Glomerular endothelial cell (primary cell): ENCODE measurements around the gene OTUD5. TPM values are rescaled to one million over a fixed set of nuclear protein-coding genes. Genes with fewer than 3 reads are reported as not detected.
A peak's percentile ranks its signal among the peaks of the same experiment; 100 is the strongest.

Experiments
- DNase-seq: peaks from one replicate; pipeline ENCODE4 v3.0.0-alpha.2; 2011; ENCODE audit warnings: low read depth, low spot score; ENCODE audit errors: extremely low read depth
- total RNA-seq: library from RNA; depleted of rRNA; stranded (reverse); fragments of >200 nt; gene quantifications from 2 replicates; pipeline ENCODE4 v1.2.3, GENCODE V29; 2015

OTUD5 gene
- total RNA-seq, 1 donor from 2014 or later, result 53.3 TPM

DNA sequence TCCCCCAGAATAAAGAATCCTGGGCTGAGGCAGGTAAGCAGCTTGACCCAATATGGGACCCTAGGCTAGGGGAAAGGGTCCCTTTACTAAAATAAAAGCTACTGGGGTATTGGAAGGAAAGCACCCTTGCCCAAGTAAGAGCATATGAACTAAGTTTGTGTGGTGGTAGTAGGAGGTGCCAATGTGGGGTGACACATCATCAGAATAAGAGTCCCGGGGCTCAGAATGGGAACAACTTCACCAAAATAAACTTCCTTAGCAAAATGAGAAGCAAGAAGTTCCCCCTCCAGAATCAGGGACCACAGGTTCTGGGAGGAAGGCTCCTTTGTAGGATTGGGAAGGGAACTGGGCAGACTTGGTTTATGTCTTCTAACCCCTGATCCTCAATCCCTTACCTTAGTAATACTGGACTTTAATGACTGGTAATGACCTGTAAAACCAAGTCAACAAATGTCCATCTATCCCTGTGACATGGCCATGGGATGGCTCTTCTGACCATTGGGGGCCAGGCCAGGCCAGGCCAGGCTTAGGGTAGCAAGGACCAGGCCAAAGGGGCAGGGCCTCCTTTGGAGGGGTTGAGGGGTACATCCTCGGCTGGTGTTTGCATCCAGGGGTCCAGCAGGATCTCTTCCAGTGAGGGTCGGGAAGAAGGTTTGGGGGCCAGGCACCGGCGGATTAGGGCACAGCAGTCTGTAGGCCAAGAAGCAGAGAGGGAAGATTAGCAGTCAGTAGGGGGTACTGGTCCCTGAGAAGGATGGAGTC is 43.6 kb downstream of the OTUD5 start:
- no peak for DNase-seq

DNA sequence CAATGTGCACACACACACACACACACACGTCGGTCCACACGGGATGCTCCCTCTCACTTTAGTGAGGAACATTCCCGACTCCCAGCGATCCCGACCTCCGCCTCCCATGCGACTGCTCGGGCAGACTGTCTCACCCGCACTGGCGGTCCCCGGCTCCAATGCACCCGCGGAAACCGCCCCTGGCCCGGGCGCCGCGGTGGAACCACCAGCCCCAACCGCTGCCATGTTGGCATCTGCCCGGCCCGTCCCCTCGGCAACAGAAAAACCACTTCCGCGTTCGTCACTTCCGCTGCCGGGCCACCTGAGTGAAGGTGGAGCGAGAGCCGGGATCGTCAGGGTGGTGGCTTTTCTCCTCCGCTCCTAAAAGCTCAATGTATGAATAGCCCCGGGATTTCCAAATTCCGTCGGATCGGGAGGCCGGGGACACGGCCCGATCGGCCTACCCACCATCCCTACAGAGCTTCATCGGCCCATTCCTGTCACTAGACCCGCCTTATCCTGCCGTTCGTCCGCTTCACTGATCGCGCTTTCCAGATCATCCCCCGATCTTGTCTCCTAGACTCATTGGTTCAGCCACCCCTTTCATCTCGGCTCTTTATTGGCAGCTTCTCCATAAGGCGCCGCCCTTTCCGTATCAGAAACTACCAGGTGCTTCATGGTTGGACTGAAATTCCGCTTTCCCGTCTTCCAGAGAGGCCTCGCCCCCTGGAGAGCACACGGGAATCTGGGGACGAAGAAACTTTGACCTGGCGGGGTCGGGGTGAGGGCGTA is 45.8 kb downstream of the OTUD5 start, which contains the start of gene SLC35A2:
Gene SLC35A2 (minus strand): TSS at position 235 of the 771 bp plus-strand sequence. CDS start 10 bp downstream, at position 225.
- DNase-seq, result no peak

DNA sequence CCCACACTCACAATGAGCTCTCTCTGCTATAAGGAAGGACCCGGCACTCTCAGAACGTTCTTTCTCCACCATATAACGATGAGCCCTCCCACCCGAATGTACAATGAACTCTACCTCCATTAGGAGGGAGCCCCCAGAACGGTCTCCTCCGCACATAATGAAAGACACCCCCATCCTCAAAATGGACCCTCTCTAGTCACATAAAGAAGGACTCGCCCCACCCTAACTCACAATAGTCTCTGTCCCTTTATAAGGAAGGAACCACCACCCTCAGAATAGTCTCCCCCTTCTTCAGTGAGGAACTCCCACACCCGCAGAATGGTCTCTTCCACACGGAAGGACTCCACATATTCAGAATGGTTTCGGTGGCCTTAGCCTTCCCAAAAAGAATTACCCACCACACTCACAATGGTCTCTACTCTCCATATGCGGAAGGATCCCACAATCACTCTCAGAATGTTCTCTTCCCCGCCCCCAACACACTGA is 46.4 kb downstream of the OTUD5 start:
- DNase-seq, result no peak

DNA sequence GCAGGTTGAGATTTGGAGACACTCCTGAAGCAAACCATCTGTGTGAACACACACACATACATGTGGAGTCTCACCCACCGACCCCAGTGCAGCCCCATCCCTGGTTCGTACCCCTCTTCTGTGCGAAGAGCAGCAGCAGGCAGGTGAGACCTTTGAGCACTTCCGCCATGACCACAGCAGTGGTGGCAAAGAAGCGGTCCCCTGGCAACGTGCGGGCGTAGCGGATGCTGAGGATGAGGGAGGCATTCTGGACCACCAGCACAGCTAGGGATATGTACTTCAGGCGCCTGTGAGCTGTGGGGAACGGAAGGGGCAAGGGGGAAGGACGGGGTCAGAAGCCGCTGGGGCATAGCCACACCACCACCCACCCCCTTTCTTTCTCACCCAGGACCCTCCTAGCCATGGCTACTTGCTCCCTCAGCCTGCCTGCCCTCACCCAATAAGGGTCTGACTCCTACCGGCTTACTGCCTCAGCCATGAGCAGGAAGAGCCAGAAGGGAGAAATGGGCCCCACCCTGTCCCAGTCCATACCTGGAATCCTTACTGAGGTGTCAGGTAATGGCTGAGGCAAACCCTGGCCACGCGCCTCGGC is 47.6 kb downstream of the OTUD5 start:
- DNase-seq, result no peak

GRCh38 chrX:48908600-48908999 is 48.8 kb downstream of the OTUD5 start:
- no peak for DNase-seq

GRCh38 chrX:48905090-48905790 is 52.2 kb downstream of the OTUD5 start:
- no peak for DNase-seq

GRCh38 chrX:48904626-48905025 is 52.8 kb downstream of the OTUD5 start:
- no peak for DNase-seq

DNA sequence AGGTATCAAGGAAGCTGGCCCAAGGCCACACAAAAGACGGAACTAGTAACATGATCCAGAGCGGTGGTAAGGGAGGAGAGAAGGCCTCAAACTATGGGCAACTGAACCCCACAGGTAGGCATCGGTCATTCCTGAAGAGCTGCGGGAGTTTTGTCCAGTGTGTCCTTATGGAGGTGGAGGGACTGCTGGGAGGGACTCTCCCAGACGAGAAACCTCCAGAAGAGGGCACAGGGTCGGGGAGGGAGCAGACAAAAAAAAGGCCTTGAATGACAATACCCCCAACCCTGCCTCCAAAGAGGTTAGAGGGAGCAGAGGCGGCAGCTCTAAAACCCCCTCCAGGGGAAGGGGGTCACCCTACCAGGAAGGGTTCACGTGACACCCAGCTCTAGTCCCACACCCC is 53.2 kb downstream of the OTUD5 start:
- no peak for DNase-seq

DNA sequence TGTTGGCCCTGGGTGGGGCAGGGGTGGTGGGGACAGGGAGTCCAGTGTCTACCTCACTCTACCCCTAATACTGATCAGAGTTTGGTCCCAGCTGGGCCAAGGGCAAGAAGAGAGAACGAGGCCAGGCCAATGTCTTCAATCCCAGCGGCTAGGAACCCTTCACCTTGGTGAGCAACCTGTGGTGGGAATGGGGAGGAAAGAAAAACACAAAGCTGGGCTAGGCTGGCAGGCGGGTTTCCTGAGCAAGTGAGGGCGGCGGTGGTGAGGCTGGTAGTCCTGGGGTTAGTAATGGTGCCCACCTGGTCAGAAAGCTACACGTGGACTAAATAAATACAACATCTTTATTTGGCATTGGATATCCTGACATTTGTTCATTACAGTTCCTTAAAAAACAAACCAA is 54.1 kb downstream of the OTUD5 start:
- no peak for DNase-seq

- DNase-seq, result no peak
Measured at GRCh38 chrX:48902776-48903175, 54.6 kb downstream of the OTUD5 start.

GRCh38 chrX:48902135-48902534 is 55.3 kb downstream of the OTUD5 start:
- no peak for DNase-seq

GRCh38 chrX:48901069-48901468 is 56.3 kb downstream of the OTUD5 start:
- DNase-seq, result no peak

- no peak for DNase-seq
Measured at GRCh38 chrX:48899078-48899410, 58.4 kb downstream of the OTUD5 start.

- DNase-seq, result peak; percentile 68
Measured at GRCh38 chrX:48897625-48898306, 59.6 kb downstream of the OTUD5 start, which contains the start of the genes PQBP1 and TIMM17B. PQBP1 (plus strand) TSS chrX:48897930; CDS start chrX:48898510, 580 bp downstream. TIMM17B (minus strand) TSS chrX:48897768; CDS start chrX:48897749, 19 bp downstream.

- no peak for DNase-seq
Measured at GRCh38 chrX:48897157-48897624, 60.2 kb downstream of the OTUD5 start.

GRCh38 chrX:48896611-48897011 is 60.8 kb downstream of the OTUD5 start:
- DNase-seq, result no peak

DNA sequence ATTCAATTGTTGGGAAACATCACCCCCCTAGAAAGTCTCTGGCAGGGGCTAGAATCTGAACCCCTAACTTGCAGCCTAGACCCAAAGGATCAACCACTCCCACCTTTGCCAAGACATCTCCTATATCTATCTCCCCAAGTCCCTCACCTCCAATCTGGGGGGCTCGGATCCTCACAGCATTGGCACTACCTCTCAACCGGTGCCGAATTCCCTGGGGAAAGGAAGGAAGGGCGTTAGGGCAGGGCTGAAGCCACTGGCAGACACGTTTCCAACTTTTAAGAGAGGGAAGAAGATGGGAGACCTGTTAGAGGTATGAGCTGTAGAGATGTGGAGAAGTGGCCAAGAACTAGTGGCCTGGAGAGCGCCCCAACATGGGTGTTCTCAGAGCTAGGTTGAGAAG is 62.5 kb downstream of the OTUD5 start:
- DNase-seq, result no peak

- no peak for DNase-seq
Measured at GRCh38 chrX:48893556-48894348, 63.7 kb downstream of the OTUD5 start.

DNA sequence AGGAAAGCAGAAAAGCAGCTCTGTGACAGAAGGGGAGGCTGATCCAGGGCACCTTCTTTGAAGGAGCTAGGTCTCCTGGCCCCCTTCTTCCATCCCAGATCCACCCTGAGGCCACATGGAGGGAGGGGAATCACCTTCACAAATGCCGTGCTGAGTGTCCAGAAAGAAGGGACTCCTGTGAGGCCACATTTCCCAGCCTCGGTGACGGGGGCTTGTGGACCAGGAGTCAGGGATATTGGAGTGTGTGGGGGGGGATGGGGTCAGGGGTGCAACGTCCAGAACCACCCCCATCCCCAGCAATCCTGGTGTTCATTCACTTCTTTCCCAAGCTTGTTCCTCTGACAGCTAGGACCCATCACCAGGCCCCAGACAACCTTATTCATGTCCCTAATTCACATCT is 64.5 kb downstream of the OTUD5 start:
- DNase-seq, result no peak
